Left lung (tissue), 10 donors: ENCODE measurements around the gene NSD1. TPM values are rescaled to one million over a fixed set of nuclear protein-coding genes. Genes with fewer than 3 reads are reported as not detected.

ENCODE experiments used
- ATAC-seq: fragments of 200-7000 bp; cut with Tn5 transposase; one replicate; pipeline ENCODE4 v1.9.1; 2020; ENCODE audit warnings: moderate library complexity
- DNase-seq, 4 donors: peaks; one replicate each; pipeline ENCODE4 v3.0.0-alpha.2; 2013 to 2020
- H3K27ac ChIP-seq, 2 donors: fragments of 200-600 bp; sonication (generic) in 1 of 2; one replicate each; pipeline versions ENCODE4 v1.5.0 to v1.8.0; 2020 to 2021
- H3K27me3 ChIP-seq, 2 donors: fragments of 200-600 bp; sonication (generic) in 1 of 2; one replicate each; pipeline versions ENCODE4 v1.5.0 to v1.8.0; 2020 to 2021
- H3K36me3 ChIP-seq, 2 donors: fragments of 200-600 bp; sonication (generic) in 1 of 2; one replicate each; pipeline versions ENCODE4 v1.5.0 to v1.8.0; 2020 to 2021
- H3K4me1 ChIP-seq, 2 donors: fragments of 200-600 bp; one replicate each; pipeline ENCODE4 v1.8.0; 2021
- H3K4me3 ChIP-seq, 2 donors: fragments of 200-600 bp; sonication (generic) in 1 of 2; one replicate each; pipeline versions ENCODE4 v1.5.0 to v1.8.0; 2020 to 2021; ENCODE audit warnings: mild to moderate bottlenecking in 1 of 2
- H3K9me3 ChIP-seq, 2 donors: fragments of 200-600 bp; sonication (generic) in 1 of 2; one replicate each; pipeline versions ENCODE4 v1.5.0 to v1.8.0; 2020 to 2021
- CTCF ChIP-seq, 2 donors: fragments of 200-600 bp; sonication (generic) in 1 of 2; IDR thresholded peaks; one replicate each; pipeline versions ENCODE4 v1.5.0 to v1.8.0; 2021; ENCODE audit warnings: antibody characterized with exemption in 2 of 2
- intact Hi-C, 2 donors: fragments of 100-400 bp; cut with DNase I; formaldehyde crosslinking; loops; one replicate each; pipeline versions ENCODE4 v1.11.2 to v1.14.2; 2022
- polyA plus RNA-seq, 6 donors: library from polyadenylated mRNA; unstranded; fragments of 120-200 nt; gene quantifications; one replicate each; pipeline ENCODE4 v1.2.1, GENCODE V29; 2013; ENCODE audit not compliant: insufficient read length in 6 of 6
- total RNA-seq, 2 donors: library from RNA; stranded (reverse); fragmentation: NEBNext Ultra II Directional; extraction: Animal tissue kit (Norgen Biotek cat#: 25700); gene quantifications; one replicate each; pipeline ENCODE4 v1.2.1, GENCODE V29; 2021
- donor health status: DM: no; HTN: yes; CAD: no.
- donor health status: DM: no; HTN: no; CAD: no.

NSD1 gene
- total and polyA plus RNA-seq, 8 donors = 45.8 to 79.7 (median 54.1) TPM

DNA sequence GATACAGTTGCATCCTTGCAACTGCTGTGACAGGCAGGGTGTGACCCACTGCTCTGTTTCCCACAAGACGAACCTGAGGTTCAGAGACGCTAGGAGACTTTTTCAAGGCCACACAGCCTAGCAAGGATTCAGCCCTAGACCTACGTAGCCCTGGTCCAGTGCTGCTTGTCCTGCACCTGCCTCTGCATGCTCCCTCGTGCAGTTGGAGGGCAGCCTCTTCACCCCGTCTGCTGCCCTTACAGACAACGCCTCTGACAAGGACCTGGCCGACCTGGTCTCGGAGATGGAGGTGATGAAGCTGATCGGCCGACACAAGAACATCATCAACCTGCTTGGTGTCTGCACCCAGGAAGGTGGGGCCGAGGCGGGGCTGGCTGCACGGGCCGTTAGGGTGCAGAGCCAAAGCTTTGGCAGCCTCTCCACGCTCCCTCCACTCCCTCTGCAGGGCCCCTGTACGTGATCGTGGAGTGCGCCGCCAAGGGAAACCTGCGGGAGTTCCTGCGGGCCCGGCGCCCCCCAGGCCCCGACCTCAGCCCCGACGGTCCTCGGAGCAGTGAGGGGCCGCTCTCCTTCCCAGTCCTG is 38.4 kb upstream of the NSD1 start:
- intact Hi-C loops = no loop called here
- H3K9me3 ChIP-seq = no peaks in the 10 kb centered on the region
- no peaks in the 10 kb centered on the region for H3K27me3 ChIP-seq
- ATAC-seq = no peak
- no peaks in the 10 kb centered on the region for H3K36me3 ChIP-seq
- peaks cover 8 to 10% of the 10 kb centered on the region in 2 donors for H3K4me1 ChIP-seq
- no peak for DNase-seq
- no peak overlapping the region for H3K4me3 ChIP-seq
- no peak for TF ChIP-seq CTCF (IDR thresholded peaks at IDR 0.05)
- H3K27ac ChIP-seq = peak overlapping the region in 1 of 2 donors; percentile 23

- DNase-seq = no peak
- no peak for TF ChIP-seq CTCF (IDR thresholded peaks at IDR 0.05)
- Histone ChIP-seq H3K27me3 (no peaks in the 10 kb centered on the region), H3K4me1 (peaks cover 8 to 10% of the 10 kb centered on the region in 2 donors), H3K4me3 (no peak overlapping the region), H3K36me3 (no peaks in the 10 kb centered on the region), H3K9me3 (no peaks in the 10 kb centered on the region), H3K27ac (peak overlapping the region in 1 of 2 donors; percentile 3)
- intact Hi-C loops = no loop called here
- ATAC-seq = no peak
These were observed 37.2 kb upstream of the NSD1 start for GRCh38 chr5:177096162-177097015.

DNA sequence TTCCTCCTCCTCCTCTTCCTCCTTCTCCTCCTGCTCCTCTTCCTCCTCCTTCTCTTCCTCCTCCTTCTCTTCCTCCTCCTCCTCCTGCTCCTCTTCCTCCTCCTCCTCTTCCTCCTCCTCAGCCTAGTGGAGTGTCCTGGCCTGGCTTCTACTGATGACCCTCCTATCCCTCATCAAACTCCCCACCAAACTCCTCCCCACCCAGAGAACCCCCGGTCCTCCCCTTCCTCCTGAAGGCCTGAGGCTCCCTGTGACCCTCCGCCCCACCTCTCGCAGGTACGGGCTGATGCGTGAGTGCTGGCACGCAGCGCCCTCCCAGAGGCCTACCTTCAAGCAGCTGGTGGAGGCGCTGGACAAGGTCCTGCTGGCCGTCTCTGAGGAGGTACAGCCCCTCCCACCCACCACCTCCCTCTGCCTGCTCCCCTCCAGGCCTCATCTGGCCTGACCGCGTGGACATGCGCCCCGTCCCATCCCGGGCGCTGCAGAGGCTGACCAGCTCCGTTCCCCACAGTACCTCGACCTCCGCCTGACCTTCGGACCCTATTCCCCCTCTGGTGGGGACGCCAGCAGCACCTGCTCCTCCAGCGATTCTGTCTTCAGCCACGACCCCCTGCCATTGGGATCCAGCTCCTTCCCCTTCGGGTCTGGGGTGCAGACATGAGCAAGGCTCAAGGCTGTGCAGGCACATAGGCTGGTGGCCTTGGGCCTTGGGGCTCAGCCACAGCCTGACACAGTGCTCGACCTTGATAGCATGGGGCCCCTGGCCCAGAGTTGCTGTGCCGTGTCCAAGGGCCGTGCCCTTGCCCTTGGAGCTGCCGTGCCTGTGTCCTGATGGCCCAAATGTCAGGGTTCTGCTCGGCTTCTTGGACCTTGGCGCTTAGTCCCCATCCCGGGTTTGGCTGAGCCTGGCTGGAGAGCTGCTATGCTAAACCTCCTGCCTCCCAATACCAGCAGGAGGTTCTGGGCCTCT is 36.3 kb upstream of the NSD1 start:
- no peak overlapping the region for H3K27ac ChIP-seq
- no peak for TF ChIP-seq CTCF (IDR thresholded peaks at IDR 0.05)
- ATAC-seq (no peak), DNase-seq (no peak)
- intact Hi-C loops = no loop called here
- H3K27me3 ChIP-seq = no peaks in the 10 kb centered on the region
- peaks cover 8 to 10% of the 10 kb centered on the region in 2 donors for H3K4me1 ChIP-seq
- no peak overlapping the region for H3K4me3 ChIP-seq
- H3K9me3 ChIP-seq = no peaks in the 10 kb centered on the region
- no peaks in the 10 kb centered on the region for H3K36me3 ChIP-seq

- no peak for ATAC-seq
- Histone ChIP-seq H3K4me1 (peaks cover 8 to 10% of the 10 kb centered on the region in 2 donors), H3K36me3 (no peaks in the 10 kb centered on the region), H3K27me3 (no peaks in the 10 kb centered on the region), H3K9me3 (no peaks in the 10 kb centered on the region), H3K27ac (no peak overlapping the region), H3K4me3 (no peak overlapping the region)
- no peak for TF ChIP-seq CTCF (IDR thresholded peaks at IDR 0.05)
- DNase-seq = no peak
- intact Hi-C loops = no loop called here
These were observed 35.5 kb upstream of the NSD1 start for GRCh38 chr5:177098120-177098469.
